ENCODE measurements around the gene ENDOV. TPM values are rescaled to one million over a fixed set of nuclear protein-coding genes. Genes with fewer than 3 reads are reported as not detected.

Gene ENDOV
- total and polyA plus RNA-seq, 2 experiments from 2014 or later = 21.2 to 33.8 TPM

DNA sequence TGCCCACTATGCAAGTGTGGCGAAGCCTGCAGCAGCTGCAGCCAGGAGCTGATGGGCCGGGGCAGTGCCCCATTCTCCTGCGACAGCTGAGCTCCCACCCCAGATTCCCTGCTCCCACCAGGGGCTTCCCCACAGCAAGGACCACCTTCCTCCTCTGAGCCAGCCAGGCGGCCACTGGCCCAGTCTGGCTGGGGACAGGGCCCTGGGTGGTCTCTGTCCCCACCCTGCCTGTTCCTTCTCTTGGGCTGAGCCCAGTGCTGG is 67.0 kb downstream of the ENDOV start:
- peaks cover 63% of the 10 kb centered on the region for H3K27me3 ChIP-seq
- TF ChIP-seq EZH2phosphoT487 (IDR thresholded peaks at IDR 0.05; ENCODE audit: low read depth, severe bottlenecking, unreplicated experiment) (no peak), EZH2 (IDR thresholded peaks at IDR 0.05; ENCODE audit: borderline replicate concordance) (no peak)
- TF ChIP-seq, protein P1, sequence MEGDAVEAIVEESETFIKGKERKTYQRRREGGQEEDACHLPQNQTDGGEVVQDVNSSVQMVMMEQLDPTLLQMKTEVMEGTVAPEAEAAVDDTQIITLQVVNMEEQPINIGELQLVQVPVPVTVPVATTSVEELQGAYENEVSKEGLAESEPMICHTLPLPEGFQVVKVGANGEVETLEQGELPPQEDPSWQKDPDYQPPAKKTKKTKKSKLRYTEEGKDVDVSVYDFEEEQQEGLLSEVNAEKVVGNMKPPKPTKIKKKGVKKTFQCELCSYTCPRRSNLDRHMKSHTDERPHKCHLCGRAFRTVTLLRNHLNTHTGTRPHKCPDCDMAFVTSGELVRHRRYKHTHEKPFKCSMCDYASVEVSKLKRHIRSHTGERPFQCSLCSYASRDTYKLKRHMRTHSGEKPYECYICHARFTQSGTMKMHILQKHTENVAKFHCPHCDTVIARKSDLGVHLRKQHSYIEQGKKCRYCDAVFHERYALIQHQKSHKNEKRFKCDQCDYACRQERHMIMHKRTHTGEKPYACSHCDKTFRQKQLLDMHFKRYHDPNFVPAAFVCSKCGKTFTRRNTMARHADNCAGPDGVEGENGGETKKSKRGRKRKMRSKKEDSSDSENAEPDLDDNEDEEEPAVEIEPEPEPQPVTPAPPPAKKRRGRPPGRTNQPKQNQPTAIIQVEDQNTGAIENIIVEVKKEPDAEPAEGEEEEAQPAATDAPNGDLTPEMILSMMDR (IDR thresholded peaks at IDR 0.05; ENCODE audit: poor library complexity) = no peak
- 87% methylated on average over 4 of the region's 4 CpGs for WGBS (ENCODE audit: low lambda C conversion rate, missing lambda C conversion rate)

DNA sequence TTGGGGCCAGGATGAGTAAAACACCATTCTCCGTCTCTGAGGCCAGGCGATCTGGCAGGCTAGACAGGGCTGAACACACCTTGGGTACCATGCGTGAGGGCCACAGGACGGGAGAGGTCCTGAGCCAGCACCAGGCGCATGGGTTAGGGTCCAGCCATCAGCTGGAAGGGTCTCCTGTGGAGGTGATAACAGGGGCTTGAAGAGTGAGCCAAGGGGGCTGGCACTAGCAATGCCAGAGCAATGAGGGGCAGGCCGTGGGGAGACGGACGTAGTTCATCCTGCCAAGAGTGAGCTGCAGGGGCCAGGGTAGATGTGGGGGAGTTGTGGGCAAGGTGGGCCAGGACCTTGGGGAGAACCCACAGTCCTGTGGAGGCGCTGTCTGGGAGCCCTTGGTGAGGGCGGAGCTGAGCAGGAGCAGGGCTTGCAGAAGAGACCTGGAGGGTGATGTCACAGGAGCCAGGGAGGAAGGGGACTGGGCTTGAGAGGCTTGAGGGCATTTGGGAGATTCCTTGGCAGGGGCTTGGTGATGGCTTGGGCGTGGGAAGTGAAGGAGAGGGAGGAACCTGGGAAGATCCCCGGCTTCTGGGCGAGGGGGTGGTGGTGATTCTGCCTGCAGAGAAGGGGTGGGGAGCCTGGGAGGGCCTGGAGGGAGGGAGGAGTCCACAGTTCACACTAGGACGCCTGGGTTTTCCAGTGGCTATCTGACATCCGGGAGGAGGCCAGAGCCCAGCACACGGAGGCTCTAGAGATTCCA is 67.8 kb downstream of the ENDOV start:
- H3K27ac ChIP-seq = no peak overlapping the region
- WGBS (ENCODE audit: low lambda C conversion rate, missing lambda C conversion rate) = 67% methylated on average over 16 of the region's 16 CpGs
- no peaks in the 10 kb centered on the region for H3K9me2 ChIP-seq (replicated peaks; ENCODE audit: insufficient read depth)
- H3K4me1 ChIP-seq (ENCODE audit: insufficient read depth) = peaks cover 20% of the 10 kb centered on the region
- no peaks in the 10 kb centered on the region for H3K36me3 ChIP-seq (replicated peaks; ENCODE audit: insufficient read depth, low read depth)
- no peak overlapping the region for H2AFZ ChIP-seq
- no peaks in the 10 kb centered on the region for H4K20me1 ChIP-seq (ENCODE audit: insufficient read depth, poor library complexity, severe bottlenecking)
- no peak for DNase-seq (ENCODE audit: low spot score)
- H3K9me3 ChIP-seq (ENCODE audit: low read depth) = no peaks in the 10 kb centered on the region
- H3K79me2 ChIP-seq = no peaks in the 10 kb centered on the region
- peaks cover 57% of the 10 kb centered on the region for H3K27me3 ChIP-seq
- H3K4me3 ChIP-seq = no peak overlapping the region
- no peak for TF ChIP-seq EZH2phosphoT487 (IDR thresholded peaks at IDR 0.05; ENCODE audit: low read depth, severe bottlenecking, unreplicated experiment)
- H3K4me2 ChIP-seq = no peak overlapping the region

More for the DNA sequence above, 67.0 kb downstream of the ENDOV start:
- Histone ChIP-seq H3K9me3 (ENCODE audit: low read depth) (no peaks in the 10 kb centered on the region), H3K36me3 (replicated peaks; ENCODE audit: insufficient read depth, low read depth) (no peaks in the 10 kb centered on the region), H3K4me3 (no peak overlapping the region), H3K27ac (no peak overlapping the region), H4K20me1 (ENCODE audit: insufficient read depth, poor library complexity, severe bottlenecking) (peaks cover 3% of the 10 kb centered on the region), H2AFZ (no peak overlapping the region), H3K9me2 (replicated peaks; ENCODE audit: insufficient read depth) (no peaks in the 10 kb centered on the region), H3K4me2 (no peak overlapping the region), H3K79me2 (no peaks in the 10 kb centered on the region), H3K4me1 (ENCODE audit: insufficient read depth) (peaks cover 28% of the 10 kb centered on the region)
- DNase-seq (ENCODE audit: low spot score) = no peak

DNA sequence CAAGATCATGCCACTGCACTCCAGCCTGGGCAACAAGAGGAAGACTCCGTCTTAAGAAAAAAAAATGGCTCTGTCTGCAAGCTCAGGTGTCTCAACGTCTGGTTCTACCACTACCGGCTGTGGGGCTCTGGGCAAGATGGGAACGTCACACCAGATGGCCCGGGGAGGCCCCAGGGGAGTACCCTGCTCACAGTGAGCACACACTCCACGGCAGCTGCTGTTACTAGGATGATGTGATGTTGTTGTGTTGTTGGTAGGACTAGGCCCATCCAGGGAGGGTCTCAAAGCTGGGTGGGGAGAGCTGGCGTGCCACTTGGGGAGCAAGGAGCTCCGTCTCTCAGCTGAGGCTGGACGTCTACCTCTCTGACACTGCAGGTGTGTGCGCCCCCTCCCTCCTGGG is 70.9 kb downstream of the ENDOV start:
- Histone ChIP-seq H3K36me3 (replicated peaks; ENCODE audit: insufficient read depth, low read depth) (no peaks in the 10 kb centered on the region), H3K79me2 (no peaks in the 10 kb centered on the region), H2AFZ (no peak overlapping the region), H3K4me2 (no peak overlapping the region), H3K9me3 (ENCODE audit: low read depth) (no peaks in the 10 kb centered on the region), H3K4me1 (ENCODE audit: insufficient read depth) (peaks cover 11% of the 10 kb centered on the region), H3K27ac (no peak overlapping the region), H3K9me2 (replicated peaks; ENCODE audit: insufficient read depth) (no peaks in the 10 kb centered on the region), H4K20me1 (ENCODE audit: insufficient read depth, poor library complexity, severe bottlenecking) (no peaks in the 10 kb centered on the region), H3K27me3 (peaks cover 28% of the 10 kb centered on the region), H3K4me3 (no peak overlapping the region)
- 83% methylated on average over 10 of the region's 10 CpGs for WGBS (ENCODE audit: low lambda C conversion rate, missing lambda C conversion rate)
- DNase-seq (ENCODE audit: low spot score) = no peak
- TF ChIP-seq, protein P1 (IDR thresholded peaks at IDR 0.05; ENCODE audit: poor library complexity) = no peak
- TF ChIP-seq EZH2phosphoT487 (IDR thresholded peaks at IDR 0.05; ENCODE audit: low read depth, severe bottlenecking, unreplicated experiment) = no peak
- no peak for TF ChIP-seq EZH2 (IDR thresholded peaks at IDR 0.05; ENCODE audit: borderline replicate concordance)

DNA sequence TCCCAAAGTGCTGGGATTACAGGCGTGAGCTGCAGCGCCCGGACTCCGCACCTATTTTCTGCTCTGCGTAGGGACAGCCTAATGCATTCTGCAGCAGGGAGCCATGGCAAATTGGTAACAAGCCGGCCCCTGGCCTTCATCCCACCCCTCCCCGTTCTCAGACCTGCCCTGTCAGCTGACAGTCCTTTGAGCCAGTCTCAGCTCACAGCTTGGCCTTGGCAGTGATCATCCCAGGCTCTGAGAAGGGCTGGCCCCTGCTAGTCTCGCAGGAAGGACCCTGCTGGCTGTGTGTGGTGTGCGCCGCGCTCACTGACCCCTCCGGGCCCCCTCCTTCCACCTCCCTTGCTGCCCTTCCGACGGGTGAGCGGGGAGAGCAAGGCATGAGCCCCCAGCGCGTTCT is 71.7 kb downstream of the ENDOV start:
- Histone ChIP-seq H2AFZ (no peak overlapping the region), H3K36me3 (replicated peaks; ENCODE audit: insufficient read depth, low read depth) (no peaks in the 10 kb centered on the region), H3K27me3 (peaks cover 20% of the 10 kb centered on the region)

More for the DNA sequence above, 71.7 kb downstream of the ENDOV start:
- no peak for TF ChIP-seq EZH2 (IDR thresholded peaks at IDR 0.05; ENCODE audit: borderline replicate concordance)
- no peak for TF ChIP-seq EZH2phosphoT487 (IDR thresholded peaks at IDR 0.05; ENCODE audit: low read depth, severe bottlenecking, unreplicated experiment)
- TF ChIP-seq, protein P1 (IDR thresholded peaks at IDR 0.05; ENCODE audit: poor library complexity) = no peak
- Histone ChIP-seq H4K20me1 (ENCODE audit: insufficient read depth, poor library complexity, severe bottlenecking) (no peaks in the 10 kb centered on the region), H3K4me3 (no peak overlapping the region), H3K4me1 (ENCODE audit: insufficient read depth) (peaks cover 7% of the 10 kb centered on the region), H3K79me2 (no peaks in the 10 kb centered on the region), H3K9me3 (ENCODE audit: low read depth) (no peaks in the 10 kb centered on the region), H3K27ac (no peak overlapping the region), H3K4me2 (no peak overlapping the region), H3K9me2 (replicated peaks; ENCODE audit: insufficient read depth) (no peaks in the 10 kb centered on the region)
- 71% methylated on average over 17 of the region's 17 CpGs for WGBS (ENCODE audit: low lambda C conversion rate, missing lambda C conversion rate)
- DNase-seq (ENCODE audit: low spot score) = no peak

All from hepatocyte (in vitro differentiated cells).